HepG2 (cell line): ENCODE measurements around the gene BSN. TPM values are rescaled to one million over a fixed set of nuclear protein-coding genes. Genes with fewer than 3 reads are reported as not detected.

Experiments
- HHEX ChIP-seq: IDR thresholded peaks from 2 replicates; pipeline ENCODE4 v1.6.1; 2016; ENCODE audit warnings: control low read depth
- LBX2 ChIP-seq: sonication (generic); formaldehyde crosslinking; IDR thresholded peaks from 2 replicates; pipeline ENCODE4 v1.5.0; 2020; ENCODE audit warnings: missing genetic modification reagents, mild to moderate bottlenecking, borderline replicate concordance
- PRDM10 ChIP-seq: sonication (generic); formaldehyde crosslinking; IDR thresholded peaks from 2 replicates; pipeline ENCODE4 v1.4.0; 2020; ENCODE audit warnings: low read depth, missing genetic modification reagents
- ZBTB33 ChIP-seq: sonication (generic); formaldehyde crosslinking; IDR thresholded peaks from 2 replicates; pipeline ENCODE4 v1.4.0; 2020; ENCODE audit warnings: missing genetic modification reagents
- ZNF160 ChIP-seq: sonication (generic); formaldehyde crosslinking; IDR thresholded peaks from 2 replicates; pipeline ENCODE4 v1.8.0; 2022; ENCODE audit warnings: mild to moderate bottlenecking, inconsistent platforms, missing genetic modification reagents
- ZNF18 ChIP-seq: sonication (generic); formaldehyde crosslinking; IDR thresholded peaks from 2 replicates; pipeline ENCODE4 v1.8.0; 2022; ENCODE audit warnings: mild to moderate bottlenecking, missing genetic modification reagents; ENCODE audit not compliant: insufficient replicate concordance
- polyA plus RNA-seq, 8 experiments: library from polyadenylated mRNA; depleted of rRNA in 3 of 8; stranded (reverse) in 7 of 8; unstranded in 1 of 8; fragments of >200 nt; fragmentation: Illumina TruSeq in 4 of 8; extraction: Trizol in 4 of 8; gene quantifications; 2 replicates each; pipeline versions ENCODE4 v1.2.1 to v1.2.3, GENCODE V29; 2011 to 2016; ENCODE audit warnings: low read depth in 4 of 8, missing spikeins in 1 of 8, mixed read lengths in 1 of 8; ENCODE audit not compliant: insufficient read depth in 1 of 8
- total RNA-seq, 5 experiments: library from RNA; depleted of rRNA; stranded (reverse); fragments of >200 nt; fragmentation: Illumina TruSeq; extraction: Trizol; gene quantifications; 2 replicates each; pipeline ENCODE4 v1.2.3, GENCODE V29; 2016; ENCODE audit warnings: low read depth in 1 of 5

Gene BSN
- total and polyA plus RNA-seq, 2 of the 13 experiments (the other 11 are each of a cell fraction or from before 2014, with no cell fraction given) = 0.42 to 0.86 TPM

GRCh38 chr3:49674497-49674983 lies 120.3 kb downstream of the BSN start (continued):
- TF ChIP-seq ZNF18 (CRISPR knock-in tag) (peak; percentile 35), HHEX (CRISPR knock-in tag) (no peak), LBX2 (CRISPR knock-in tag) (no peak), ZBTB33 (CRISPR knock-in tag) (no peak), PRDM10 (CRISPR knock-in tag) (no peak), ZNF160 (0 out of 2 replicates have a peak, but pooled peaks have one; percentile 18)
